ENCODE measurements around the gene CPSF4L. TPM values are rescaled to one million over a fixed set of nuclear protein-coding genes. Genes with fewer than 3 reads are reported as not detected.

Gene CPSF4L
- total RNA-seq, 1 donor from 2014 or later = not detected

GRCh38 chr17:73230088-73230487 lies 31.6 kb downstream of the CPSF4L start:
- no peak for DNase-seq (ENCODE audit: low spot score)
- Mint-ChIP-seq H3K4me1 (ENCODE audit: low read depth) (peaks cover 67% of the 10 kb centered on the region), H3K27ac (no peak overlapping the region), H3K36me3 (ENCODE audit: low read depth) (peaks cover 19% of the 10 kb centered on the region), H3K4me3 (peak overlapping the region; percentile 75), H3K27me3 (ENCODE audit: insufficient read depth) (no peaks in the 10 kb centered on the region), H3K9me3 (no peaks in the 10 kb centered on the region)
- intact Hi-C loops (cut with micrococcal nuclease) = loop anchor here (5.0 kb wide), 2 partner anchors 638 to 982 kb away; partner anchors contain the start of gene TTYH2

- intact Hi-C loops (cut with micrococcal nuclease) = no loop called here
- Mint-ChIP-seq H3K4me3 (peak overlapping the region; percentile 27), H3K36me3 (ENCODE audit: low read depth) (peaks cover 23% of the 10 kb centered on the region), H3K27me3 (ENCODE audit: insufficient read depth) (no peaks in the 10 kb centered on the region), H3K4me1 (ENCODE audit: low read depth) (peaks cover 71% of the 10 kb centered on the region), H3K9me3 (no peaks in the 10 kb centered on the region), H3K27ac (peak overlapping the region; percentile 35)
- no peak for DNase-seq (ENCODE audit: low spot score)
These were observed 32.9 kb downstream of the CPSF4L start for GRCh38 chr17:73228748-73229236.

GRCh38 chr17:73227944-73228343 lies 33.7 kb downstream of the CPSF4L start:
- Mint-ChIP-seq H3K27me3 (ENCODE audit: insufficient read depth) (no peaks in the 10 kb centered on the region), H3K4me3 (peak overlapping the region; percentile 27), H3K9me3 (no peaks in the 10 kb centered on the region), H3K4me1 (ENCODE audit: low read depth) (peaks cover 63% of the 10 kb centered on the region), H3K36me3 (ENCODE audit: low read depth) (peaks cover 19% of the 10 kb centered on the region), H3K27ac (no peak overlapping the region)
- intact Hi-C loops (cut with micrococcal nuclease) = loop anchor here (1.0 to 2.0 kb wide), 2 partner anchors 15 to 37 kb away; no protein-coding TSS in a partner anchor
- DNase-seq (ENCODE audit: low spot score) = no peak

- Mint-ChIP-seq H3K9me3 (no peaks in the 10 kb centered on the region), H3K27ac (peak overlapping the region; percentile 70), H3K27me3 (ENCODE audit: insufficient read depth) (no peaks in the 10 kb centered on the region), H3K36me3 (ENCODE audit: low read depth) (peaks cover 18% of the 10 kb centered on the region), H3K4me1 (ENCODE audit: low read depth) (peaks cover 65% of the 10 kb centered on the region), H3K4me3 (peak overlapping the region; percentile 64)
- intact Hi-C loops (cut with micrococcal nuclease) = loop anchor here (1.0 to 2.0 kb wide), 2 partner anchors 15 to 36 kb away; no protein-coding TSS in a partner anchor
- no peak for DNase-seq (ENCODE audit: low spot score)
These were observed 34.3 kb downstream of the CPSF4L start for GRCh38 chr17:73227379-73227778.

- DNase-seq (ENCODE audit: low spot score) = no peak
- peak overlapping the region; percentile 70 for H3K27ac Mint-ChIP-seq
- peaks cover 65% of the 10 kb centered on the region for H3K4me1 Mint-ChIP-seq (ENCODE audit: low read depth)
- intact Hi-C loops (cut with micrococcal nuclease) = loop anchor here (1.0 to 2.0 kb wide), 2 partner anchors 14 to 35 kb away; no protein-coding TSS in a partner anchor
- no peaks in the 10 kb centered on the region for H3K27me3 Mint-ChIP-seq (ENCODE audit: insufficient read depth)
- no peaks in the 10 kb centered on the region for H3K9me3 Mint-ChIP-seq
- H3K4me3 Mint-ChIP-seq = peak overlapping the region; percentile 64
- peaks cover 18% of the 10 kb centered on the region for H3K36me3 Mint-ChIP-seq (ENCODE audit: low read depth)
These were observed 35.0 kb downstream of the CPSF4L start for GRCh38 chr17:73226556-73227172.

GRCh38 chr17:73224663-73225305 lies 36.9 kb downstream of the CPSF4L start:
- DNase-seq (ENCODE audit: low spot score) = no peak
- no peaks in the 10 kb centered on the region for H3K27me3 Mint-ChIP-seq (ENCODE audit: insufficient read depth)
- intact Hi-C loops (cut with micrococcal nuclease) = no loop called here
- peaks cover 48% of the 10 kb centered on the region for H3K4me1 Mint-ChIP-seq (ENCODE audit: low read depth)
- H3K4me3 Mint-ChIP-seq = no peak overlapping the region
- H3K9me3 Mint-ChIP-seq = no peaks in the 10 kb centered on the region
- no peak overlapping the region for H3K27ac Mint-ChIP-seq
- peaks cover 19% of the 10 kb centered on the region for H3K36me3 Mint-ChIP-seq (ENCODE audit: low read depth)

- Mint-ChIP-seq H3K36me3 (ENCODE audit: low read depth) (peaks cover 18% of the 10 kb centered on the region), H3K4me1 (ENCODE audit: low read depth) (peaks cover 44% of the 10 kb centered on the region), H3K4me3 (no peak overlapping the region), H3K9me3 (no peaks in the 10 kb centered on the region), H3K27ac (no peak overlapping the region), H3K27me3 (ENCODE audit: insufficient read depth) (no peaks in the 10 kb centered on the region)
- DNase-seq (ENCODE audit: low spot score) = no peak
- intact Hi-C loops (cut with micrococcal nuclease) = no loop called here
These were observed 37.4 kb downstream of the CPSF4L start for GRCh38 chr17:73224237-73224636.

GRCh38 chr17:73223626-73224230 lies 38.0 kb downstream of the CPSF4L start:
- no peaks in the 10 kb centered on the region for H3K9me3 Mint-ChIP-seq
- H3K27ac Mint-ChIP-seq = no peak overlapping the region
- H3K27me3 Mint-ChIP-seq (ENCODE audit: insufficient read depth) = no peaks in the 10 kb centered on the region
- peaks cover 39% of the 10 kb centered on the region for H3K4me1 Mint-ChIP-seq (ENCODE audit: low read depth)
- intact Hi-C loops (cut with micrococcal nuclease) = no loop called here
- DNase-seq (ENCODE audit: low spot score) = no peak
- H3K36me3 Mint-ChIP-seq (ENCODE audit: low read depth) = peaks cover 13% of the 10 kb centered on the region
- no peak overlapping the region for H3K4me3 Mint-ChIP-seq

- no peaks in the 10 kb centered on the region for H3K9me3 Mint-ChIP-seq
- DNase-seq (ENCODE audit: low spot score) = no peak
These were observed 46.2 kb downstream of the CPSF4L start for GRCh38 chr17:73215447-73215846.

GRCh38 chr17:73214851-73215250 lies 46.8 kb downstream of the CPSF4L start:
- intact Hi-C loops (cut with micrococcal nuclease) = no loop called here
- peaks cover 39% of the 10 kb centered on the region for H3K4me1 Mint-ChIP-seq (ENCODE audit: low read depth)
- no peaks in the 10 kb centered on the region for H3K9me3 Mint-ChIP-seq
- peaks cover 31% of the 10 kb centered on the region for H3K36me3 Mint-ChIP-seq (ENCODE audit: low read depth)
- no peak overlapping the region for H3K27ac Mint-ChIP-seq
- no peak for DNase-seq (ENCODE audit: low spot score)
- H3K4me3 Mint-ChIP-seq = no peak overlapping the region
- H3K27me3 Mint-ChIP-seq (ENCODE audit: insufficient read depth) = no peaks in the 10 kb centered on the region

More at GRCh38 chr17:73215447-73215846, 46.2 kb downstream of the CPSF4L start:
- peaks cover 27% of the 10 kb centered on the region for H3K36me3 Mint-ChIP-seq (ENCODE audit: low read depth)
- intact Hi-C loops (cut with micrococcal nuclease) = no loop called here
- H3K4me1 Mint-ChIP-seq (ENCODE audit: low read depth) = peaks cover 33% of the 10 kb centered on the region
- H3K27me3 Mint-ChIP-seq (ENCODE audit: insufficient read depth) = no peaks in the 10 kb centered on the region
- no peak overlapping the region for H3K27ac Mint-ChIP-seq
- H3K4me3 Mint-ChIP-seq = no peak overlapping the region

- DNase-seq (ENCODE audit: low spot score) = no peak
- Mint-ChIP-seq H3K27me3 (ENCODE audit: insufficient read depth) (no peaks in the 10 kb centered on the region), H3K4me3 (no peak overlapping the region), H3K27ac (no peak overlapping the region), H3K9me3 (no peaks in the 10 kb centered on the region), H3K4me1 (ENCODE audit: low read depth) (peaks cover 45% of the 10 kb centered on the region), H3K36me3 (ENCODE audit: low read depth) (peaks cover 33% of the 10 kb centered on the region)
- intact Hi-C loops (cut with micrococcal nuclease) = no loop called here
These were observed 47.7 kb downstream of the CPSF4L start for GRCh38 chr17:73214008-73214407.

- Mint-ChIP-seq H3K4me3 (peak overlapping the region; percentile 52), H3K4me1 (ENCODE audit: low read depth) (peaks cover 43% of the 10 kb centered on the region), H3K27me3 (ENCODE audit: insufficient read depth) (no peaks in the 10 kb centered on the region), H3K36me3 (ENCODE audit: low read depth) (peaks cover 45% of the 10 kb centered on the region), H3K9me3 (no peaks in the 10 kb centered on the region), H3K27ac (no peak overlapping the region)
- intact Hi-C loops (cut with micrococcal nuclease) = loop anchor here (2.0 kb wide), 3 partner anchors 15 to 21 kb away; partner anchors contain the start of gene COG1
- DNase-seq (ENCODE audit: low spot score) = peak; percentile 38
These were observed 49.9 kb downstream of the CPSF4L start for GRCh38 chr17:73211745-73212144.

All from activated T-helper 1 cell treated with anti-CD3 and anti-CD28 coated beads, Interleukin-12 subunit alpha, Interleukin-12 subunit beta, Interleukin-2, Interleukin-4 antibody, amounts not matched to agents 30 ng/mL and 10 ng/mL and 1 ng/mL, durations not matched to agents 14 hours and 24 hours and 36 hours (primary cell).